ENCODE measurements around the gene DOC2B. TPM values are rescaled to one million over a fixed set of nuclear protein-coding genes. Genes with fewer than 3 reads are reported as not detected.

DOC2B gene
- total RNA-seq, 1 experiment from 2014 or later, result 15.2 TPM

- Histone ChIP-seq H3K4me1 (ENCODE audit: control insufficient read depth in 1 of 2, insufficient read depth in 2 of 2, low read length in 2 of 2) (no peaks in the 10 kb centered on the region; a peak in 1 of 4 replicates), H3K9me2 (ENCODE audit: insufficient read depth) (no peaks in the 10 kb centered on the region), H3K9ac (ENCODE audit: low read length) (no peak overlapping the region), H2AFZ (ENCODE audit: low read depth, low read length, poor library complexity, severe bottlenecking) (no peak overlapping the region), H4K20me1 (ENCODE audit: insufficient read depth) (no peaks in the 10 kb centered on the region), H3K79me2 (ENCODE audit: insufficient read depth, low read length) (no peaks in the 10 kb centered on the region), H3K9me3 (ENCODE audit: control insufficient read depth in 1 of 2, insufficient read depth in 1 of 2, low read depth in 1 of 2, low read length in 2 of 2) (no peaks in the 10 kb centered on the region; a peak in 1 of 4 replicates), H3K4me2 (ENCODE audit: low read length) (no peak overlapping the region), H3K4me3 (replicated peaks in 1 of 2; ENCODE audit: low read depth in 1 of 2, low read length in 2 of 2) (no peak overlapping the region), H3K27ac (ENCODE audit: low read depth, low read length) (no peak overlapping the region), H3K36me3 (ENCODE audit: control insufficient read depth in 1 of 2, insufficient read depth in 2 of 2, low read length in 2 of 2) (no peaks in the 10 kb centered on the region), H3K27me3 (ENCODE audit: insufficient read depth, low read length) (peaks cover 8% of the 10 kb centered on the region; the same call in 1 of the 2 replicates)
- CTCF ChIA-PET, result no interaction called here
- DNase-seq (ENCODE audit: low read depth, low spot score) (no peak), ATAC-seq (no peak)
- POLR2A ChIA-PET, result no interaction called here
- RAD21 ChIA-PET (ENCODE audit: low non-redundant PET in 1 of 2, low total read pairs in 2 of 2, uncharacterized antibody in 2 of 2, unreplicated experiment in 2 of 2), result no interaction called here
- TF ChIP-seq FOSL1 (IDR thresholded peaks at IDR 0.05; ENCODE audit: low read depth) (no peak), ZFX (IDR thresholded peaks at IDR 0.05) (no peak), CEBPB (IDR thresholded peaks at IDR 0.05; ENCODE audit: low read depth) (no peak), ZBTB33 (IDR thresholded peaks at IDR 0.05; ENCODE audit: extremely low read depth, insufficient replicate concordance, low read length) (no peak), ATF3 (IDR thresholded peaks at IDR 0.05) (no peak), MAX (IDR thresholded peaks at IDR 0.05) (no peak)
- no TSS peak for BruUV-seq (replicated peaks)
- intact Hi-C loops (cut with micrococcal nuclease), result no loop called here
These were observed 15.9 kb upstream of the DOC2B start for GRCh38 chr17:197352-197751.

- ChIA-PET RAD21 (ENCODE audit: low non-redundant PET in 1 of 2, low total read pairs in 2 of 2, uncharacterized antibody in 2 of 2, unreplicated experiment in 2 of 2) (no interaction called here), CTCF (no interaction called here), POLR2A (no interaction called here)
- H3K4me2 ChIP-seq (ENCODE audit: low read length), result no peak overlapping the region
- H3K27me3 ChIP-seq (ENCODE audit: insufficient read depth, low read length), result peaks cover 8% of the 10 kb centered on the region; the same call in 1 of the 2 replicates
- H4K20me1 ChIP-seq (ENCODE audit: insufficient read depth), result no peaks in the 10 kb centered on the region
- no peaks in the 10 kb centered on the region for H3K9me2 ChIP-seq (ENCODE audit: insufficient read depth)
- H3K27ac ChIP-seq (ENCODE audit: low read depth, low read length), result no peak overlapping the region
- H3K4me1 ChIP-seq (ENCODE audit: control insufficient read depth in 1 of 2, insufficient read depth in 2 of 2, low read length in 2 of 2), result no peaks in the 10 kb centered on the region; a peak in 1 of 4 replicates
- no peaks in the 10 kb centered on the region for H3K36me3 ChIP-seq (ENCODE audit: control insufficient read depth in 1 of 2, insufficient read depth in 2 of 2, low read length in 2 of 2)
- intact Hi-C loops (cut with micrococcal nuclease), result no loop called here
- no peaks in the 10 kb centered on the region for H3K79me2 ChIP-seq (ENCODE audit: insufficient read depth, low read length)
- ATAC-seq (no peak), DNase-seq (ENCODE audit: low read depth, low spot score) (no peak)
- no peaks in the 10 kb centered on the region; a peak in 1 of 4 replicates for H3K9me3 ChIP-seq (ENCODE audit: control insufficient read depth in 1 of 2, insufficient read depth in 1 of 2, low read depth in 1 of 2, low read length in 2 of 2)
- H3K9ac ChIP-seq (ENCODE audit: low read length), result no peak overlapping the region
- H2AFZ ChIP-seq (ENCODE audit: low read depth, low read length, poor library complexity, severe bottlenecking), result no peak overlapping the region
- no peak overlapping the region for H3K4me3 ChIP-seq (replicated peaks in 1 of 2; ENCODE audit: low read depth in 1 of 2, low read length in 2 of 2)
- no TSS peak for BruUV-seq (replicated peaks)
- TF ChIP-seq FOSL1 (IDR thresholded peaks at IDR 0.05; ENCODE audit: low read depth) (no peak), EZH2 (IDR thresholded peaks at IDR 0.05) (no peak), SP1 (IDR thresholded peaks at IDR 0.05; ENCODE audit: low read depth) (no peak), EZH2phosphoT487 (IDR thresholded peaks at IDR 0.05; ENCODE audit: borderline replicate concordance) (no peak), REST (IDR thresholded peaks at IDR 0.05; ENCODE audit: low read depth) (no peak)
- TF ChIP-seq, protein P1, sequence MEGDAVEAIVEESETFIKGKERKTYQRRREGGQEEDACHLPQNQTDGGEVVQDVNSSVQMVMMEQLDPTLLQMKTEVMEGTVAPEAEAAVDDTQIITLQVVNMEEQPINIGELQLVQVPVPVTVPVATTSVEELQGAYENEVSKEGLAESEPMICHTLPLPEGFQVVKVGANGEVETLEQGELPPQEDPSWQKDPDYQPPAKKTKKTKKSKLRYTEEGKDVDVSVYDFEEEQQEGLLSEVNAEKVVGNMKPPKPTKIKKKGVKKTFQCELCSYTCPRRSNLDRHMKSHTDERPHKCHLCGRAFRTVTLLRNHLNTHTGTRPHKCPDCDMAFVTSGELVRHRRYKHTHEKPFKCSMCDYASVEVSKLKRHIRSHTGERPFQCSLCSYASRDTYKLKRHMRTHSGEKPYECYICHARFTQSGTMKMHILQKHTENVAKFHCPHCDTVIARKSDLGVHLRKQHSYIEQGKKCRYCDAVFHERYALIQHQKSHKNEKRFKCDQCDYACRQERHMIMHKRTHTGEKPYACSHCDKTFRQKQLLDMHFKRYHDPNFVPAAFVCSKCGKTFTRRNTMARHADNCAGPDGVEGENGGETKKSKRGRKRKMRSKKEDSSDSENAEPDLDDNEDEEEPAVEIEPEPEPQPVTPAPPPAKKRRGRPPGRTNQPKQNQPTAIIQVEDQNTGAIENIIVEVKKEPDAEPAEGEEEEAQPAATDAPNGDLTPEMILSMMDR (IDR thresholded peaks at IDR 0.05 in 2 of 3, conservative IDR thresholded peaks at IDR 0.05 in 1 of 3; ENCODE audit: borderline replicate concordance in 1 of 3, insufficient read depth in 1 of 3, low read depth in 2 of 3, low read length in 2 of 3), result no peak
These were observed 13.6 kb upstream of the DOC2B start for GRCh38 chr17:194828-195602.

All from HCT116 (cell line).